K562 (cell line): ENCODE data around the gene SEPTIN12. TPM values are rescaled to one million over a fixed set of nuclear protein-coding genes. Genes with fewer than 3 reads are reported as not detected.

ENCODE experiments used
- ATAC-seq: fragments of 200-7000 bp; cut with Tn5 transposase; 3 replicates; pipeline ENCODE4 v1.9.1; 2020; ENCODE audit warnings: moderate library complexity
- BruUV-seq: library from RNA; stranded (reverse); fragments of 400-500 nt; replicated peaks from 2 replicates; lab custom pipeline; 2021; lab: Mats Ljungman, UMichigan
- CTCF ChIA-PET: fragments of 300-600 bp; formaldehyde crosslinking; extraction: SDS; loops from one replicate; lab custom pipeline; 2021; ENCODE audit warnings: low intra/inter-chr PET ratio; lab: Yijun Ruan, JAX
- POLR2A ChIA-PET: fragments of 300-600, 350-650 bp; sonication (Branson Sonifier 250); formaldehyde crosslinking; extraction: SDS; loops from one replicate; lab custom pipeline; 2021; ENCODE audit warnings: antibody characterized with exemption, inconsistent platforms; lab: Yijun Ruan, JAX
- DNase-seq, 4 experiments: peaks; one replicate each; pipeline versions ENCODE4 v3.0.0 to v3.0.0-alpha.2; 2011 to 2018; ENCODE audit warnings: low spot score in 3 of 4, mixed read lengths in 3 of 4; ENCODE audit errors: extremely low read depth in 1 of 4
- FAIRE-seq: peaks from 2 replicates; lab custom pipeline; 2011; peaks lifted over from hg19 to GRCh38; lab: Jason Lieb, UNC
- H2AFZ ChIP-seq: 2 replicates; pipeline ENCODE4 v1.6.0; 2011; ENCODE audit warnings: low read depth, low read length, control low read depth, inconsistent platforms
- H3K27ac ChIP-seq: fragments of 200-600 bp; 3 replicates; pipeline ENCODE4 v1.8.0; 2011; ENCODE audit warnings: low read depth, mild to moderate bottlenecking, control low read depth, inconsistent platforms, low read length, moderate library complexity, mixed read lengths; ENCODE audit errors: extremely low read depth
- H3K27me3 ChIP-seq, 2 experiments: fragments of 300-600 bp in 1 of 2; 2 replicates in 1 of 2; 3 replicates in 1 of 2; pipeline versions ENCODE4 v1.6.0 to v1.8.0; 2011; ENCODE audit warnings: inconsistent platforms in 2 of 2, low read length in 2 of 2, mild to moderate bottlenecking in 1 of 2, mixed read lengths in 1 of 2, moderate library complexity in 1 of 2; ENCODE audit not compliant: control insufficient read depth in 2 of 2, insufficient read depth in 2 of 2
- H3K36me3 ChIP-seq: fragments of 300-600 bp; 3 replicates; pipeline ENCODE4 v1.8.0; 2011; ENCODE audit warnings: mild to moderate bottlenecking, low read length, inconsistent platforms; ENCODE audit not compliant: control insufficient read depth, insufficient read depth
- H3K4me1 ChIP-seq, 2 experiments: fragments of 200-600 bp in 1 of 2; replicated peaks in 1 of 2; 2 replicates in 1 of 2; 3 replicates in 1 of 2; pipeline versions ENCODE4 v1.5.1 to v1.8.0; 2011; ENCODE audit warnings: inconsistent platforms in 2 of 2, low read length in 2 of 2, mild to moderate bottlenecking in 1 of 2, mixed read lengths in 1 of 2, moderate library complexity in 1 of 2; ENCODE audit not compliant: control insufficient read depth in 2 of 2, insufficient read depth in 2 of 2
- H3K4me2 ChIP-seq: 2 replicates; pipeline ENCODE4 v1.6.1; 2011; ENCODE audit warnings: low read length, control low read depth, inconsistent platforms, mixed read lengths; ENCODE audit not compliant: insufficient read depth
- H3K4me3 ChIP-seq: fragments of 200-600 bp; sonication (generic), shearing (Covaris generic); 2 replicates; pipeline ENCODE4 v1.5.1; 2016; ENCODE audit warnings: control low read depth, inconsistent platforms
- H3K79me2 ChIP-seq: fragments of 200-600 bp; 3 replicates; pipeline ENCODE4 v1.8.0; 2011; ENCODE audit warnings: low read length, inconsistent platforms; ENCODE audit not compliant: control insufficient read depth, insufficient read depth
- H3K9ac ChIP-seq, 2 experiments: 2 replicates each; pipeline versions ENCODE4 v1.6.0 to v1.6.1; 2011; ENCODE audit warnings: low read depth in 2 of 2, low read length in 2 of 2, control low read depth in 1 of 2, inconsistent platforms in 1 of 2, mild to moderate bottlenecking in 1 of 2, mixed read lengths in 1 of 2; ENCODE audit not compliant: insufficient read depth in 1 of 2
- H3K9me1 ChIP-seq: one replicate; pipeline ENCODE4 v1.6.0; 2011; ENCODE audit warnings: inconsistent platforms, mild to moderate bottlenecking, low read length, moderate library complexity; ENCODE audit not compliant: control insufficient read depth, insufficient read depth
- H3K9me3 ChIP-seq: replicated peaks from 2 replicates; pipeline ENCODE4 v1.5.1; 2011; ENCODE audit warnings: low read depth, low read length, inconsistent platforms; ENCODE audit not compliant: control insufficient read depth, insufficient read depth
- H4K20me1 ChIP-seq: replicated peaks from 2 replicates; pipeline ENCODE4 v1.6.1; 2011; ENCODE audit warnings: low read length, inconsistent platforms, mixed read lengths; ENCODE audit not compliant: control insufficient read depth, insufficient read depth
- ATF7 ChIP-seq: fragments of 450-650 bp; IDR thresholded peaks from 2 replicates; pipeline ENCODE4 v1.7.1; 2014; ENCODE audit warnings: mild to moderate bottlenecking, moderate library complexity
- BRF2 ChIP-seq: IDR thresholded peaks from 3 replicates; pipeline ENCODE4 v1.6.1; 2011; ENCODE audit warnings: borderline replicate concordance, mild to moderate bottlenecking; ENCODE audit not compliant: insufficient read length, insufficient read depth
- CCNT2 ChIP-seq: IDR thresholded peaks from 2 replicates; pipeline ENCODE4 v1.6.1; 2011; ENCODE audit warnings: borderline replicate concordance, low read depth, mild to moderate bottlenecking, moderate library complexity, mixed read lengths, low read length; ENCODE audit not compliant: insufficient read length; ENCODE audit errors: extremely low read depth
- CXXC5 ChIP-seq: fragments of 250-450 bp; sonication (Bioruptor Pico); IDR thresholded peaks from 2 replicates; pipeline ENCODE4 v1.8.0; 2022; ENCODE audit warnings: inconsistent platforms, mild to moderate bottlenecking, moderate library complexity
- ETV1 ChIP-seq: fragments of 450-650 bp; conservative IDR thresholded peaks from 2 replicates; pipeline ENCODE4 v1.6.1; 2016; ENCODE audit warnings: missing genetic modification characterization, control low read depth, low read depth, missing compliant biosample characterization
- HMG20B ChIP-seq: fragments of 250-450 bp; sonication (Bioruptor Pico); IDR thresholded peaks from 2 replicates; pipeline ENCODE4 v1.5.0; 2021; ENCODE audit warnings: mild to moderate bottlenecking
- HOMEZ ChIP-seq: fragments of 250-450 bp; sonication (Bioruptor Pico); IDR thresholded peaks from 2 replicates; pipeline ENCODE4 v1.4.0; 2020; ENCODE audit warnings: mild to moderate bottlenecking, moderate library complexity
- NR2F6 ChIP-seq: fragments of 450-650 bp; formaldehyde crosslinking; IDR thresholded peaks from 2 replicates; pipeline ENCODE4 v1.4.0; 2020; ENCODE audit warnings: mild to moderate bottlenecking
- NRF1 ChIP-seq, 2 experiments: fragments of 450-650 bp; IDR thresholded peaks in 1 of 2; conservative IDR thresholded peaks in 1 of 2; 2 replicates each; pipeline ENCODE4 v1.6.1; 2014; ENCODE audit warnings: mild to moderate bottlenecking in 2 of 2
- POLR2A ChIP-seq: fragments of 450-650 bp; conservative IDR thresholded peaks from 2 replicates; pipeline ENCODE4 v1.6.1; 2016
- RFX5 ChIP-seq: IDR thresholded peaks from 2 replicates; pipeline ENCODE4 v1.6.1; 2011; ENCODE audit warnings: low read depth, mild to moderate bottlenecking, improper control_type of control experiment, low read length
- SMARCA4 ChIP-seq: fragments of 450-650 bp; IDR thresholded peaks from 2 replicates; pipeline ENCODE4 v1.6.1; 2016
- TCF3 ChIP-seq: sonication (generic); formaldehyde crosslinking; IDR thresholded peaks from 2 replicates; pipeline ENCODE4 v1.4.0; 2020; ENCODE audit warnings: mild to moderate bottlenecking, missing genetic modification reagents
- TOE1 ChIP-seq, 2 experiments: fragments of 450-650 bp in 1 of 2; sonication (generic) in 1 of 2; formaldehyde crosslinking in 1 of 2; IDR thresholded peaks; 2 replicates each; pipeline versions ENCODE4 v1.7.1 to v1.8.0; 2016 to 2022; ENCODE audit warnings: borderline replicate concordance in 2 of 2, mild to moderate bottlenecking in 2 of 2, antibody characterized with exemption in 1 of 2, inconsistent platforms in 1 of 2, low read depth in 1 of 2, missing genetic modification reagents in 1 of 2, moderate library complexity in 1 of 2
- ZBTB1 ChIP-seq: sonication (generic); formaldehyde crosslinking; IDR thresholded peaks from 2 replicates; pipeline ENCODE4 v1.8.1; 2023; ENCODE audit warnings: missing genetic modification reagents, low read depth, mild to moderate bottlenecking, borderline replicate concordance
- ZNF431 ChIP-seq: sonication (generic); formaldehyde crosslinking; IDR thresholded peaks from 2 replicates; pipeline ENCODE4 v1.8.0; 2022; ENCODE audit warnings: mild to moderate bottlenecking, missing genetic modification reagents
- WGBS: fragments of 100-300 bp; shearing (Covaris generic); methylation state at CpG from one replicate; pipeline ENCODE4 v1.1.6; 2016; ENCODE audit warnings: low coverage, mixed read lengths; ENCODE audit not compliant: insufficient coverage; ENCODE audit errors: missing lambda C conversion rate; 5-methylcytosine and 5-hydroxymethylcytosine counted together
- in situ Hi-C: fragments of 300-500 bp; cut with MboI; formaldehyde crosslinking; loops from 4 replicates; pipeline ENCODE4 v1.15.0; 2018; ENCODE audit warnings: inconsistent platforms, mixed read lengths
- intact Hi-C: fragments of 100-400 bp; cut with micrococcal nuclease; formaldehyde crosslinking; loops from 2 replicates; pipeline ENCODE4 v1.14.2; 2022
- polyA plus RNA-seq, 8 experiments: library from polyadenylated mRNA; depleted of rRNA in 4 of 8; stranded (reverse) in 5 of 8; unstranded in 3 of 8; fragments of >200 nt; fragmentation: Nextera tagmentation in 2 of 8; fragmentation: Illumina TruSeq in 1 of 8; extraction: Ambion mirVana in 2 of 8; extraction: Trizol in 1 of 8; gene quantifications; 2 replicates each; pipeline versions ENCODE4 v1.2.1 to v1.2.3, GENCODE V29; 2011 to 2014; ENCODE audit warnings: inconsistent platforms in 1 of 8, missing spikeins in 1 of 8
- total RNA-seq, 7 experiments: library from RNA; depleted of rRNA in 6 of 7; stranded (reverse); fragments of >200 nt in 6 of 7; fragmentation: Illumina TruSeq in 2 of 7; extraction: Trizol in 2 of 7; gene quantifications; 2 replicates each; pipeline versions ENCODE4 v1.2.1 to v1.2.3, GENCODE V29; 2011 to 2021; ENCODE audit warnings: low replicate concordance in 1 of 7

The SEPTIN12 gene
- total and polyA plus RNA-seq, 9 of the 15 experiments (the other 6 are each of a cell fraction or from before 2014, with no cell fraction given): not detected

DNA sequence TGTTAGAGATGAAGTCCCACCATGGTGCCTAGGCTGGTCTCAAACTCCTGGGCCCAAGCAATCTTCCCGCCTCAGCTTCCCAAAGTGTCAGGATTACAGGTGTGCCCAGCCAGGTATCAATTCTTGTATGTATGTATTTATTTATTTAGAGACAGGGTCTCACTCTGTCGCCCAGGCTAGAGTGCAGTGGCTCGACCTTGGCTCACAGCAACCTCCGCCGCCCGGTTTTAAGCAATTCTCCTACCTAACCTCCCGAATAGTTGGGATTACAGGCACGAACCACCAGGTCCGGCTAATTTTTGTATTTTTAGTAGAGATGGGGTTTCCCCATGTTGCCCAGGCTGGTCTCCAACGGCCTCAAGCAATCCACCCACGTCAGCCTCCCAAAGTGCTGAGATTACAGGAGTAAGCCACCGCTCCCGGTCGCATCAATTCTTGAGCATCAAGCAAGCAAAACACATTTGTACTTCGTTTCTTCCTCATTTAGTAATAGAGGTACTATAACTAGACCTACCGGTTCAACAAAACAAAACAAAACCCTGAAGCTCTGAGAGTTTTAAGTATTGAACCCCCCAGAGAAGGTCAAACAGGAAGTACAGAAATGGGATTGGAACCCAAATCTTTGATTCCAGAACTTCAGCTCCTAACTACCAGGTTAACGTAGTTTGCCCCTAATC is 20.1 kb downstream of the SEPTIN12 start (continued):
- TF ChIP-seq ETV1 (tag): peak; percentile 23; the same call in 1 of the 2 replicates

- H3K27ac ChIP-seq: peak within 1 kb of the TSS; percentile 84
- FAIRE-seq: peak; percentile 100
- intact Hi-C loops: loop anchor here (2.0 kb wide), 1 partner anchor 80 kb away; the partner anchor contains the start of genes GLYR1 and UBN1
- H3K9me1 ChIP-seq: no peaks in the 10 kb centered on the region
- ATAC-seq: peak; percentile 95
- peaks cover 31% of the 10 kb centered on the region; the same call in 2 of the 3 replicates for H3K36me3 ChIP-seq
- H4K20me1 ChIP-seq: no peaks in the 10 kb centered on the region
- CTCF ChIA-PET: no interaction called here
- H3K4me1 ChIP-seq: peaks cover 21 to 49% of the 10 kb centered on the region in 2 experiments
- DNase-seq: peak; percentile 95 to 99 (median 96)
- H3K4me2 ChIP-seq: peak within 1 kb of the TSS; percentile 82
- H2AFZ ChIP-seq: peak within 1 kb of the TSS; percentile 91
- WGBS: under 1% methylated on average over 61 of the region's 72 CpGs
- peaks cover 21% of the 10 kb centered on the region for H3K79me2 ChIP-seq
- POLR2A ChIA-PET: interaction anchor here (1.3 to 2.3 kb wide), 4 partner anchors 11 to 150 kb away, joined by 3 to 9 read pairs (median 6); partner anchors contain the start of genes ANKS3 and DNAAF8
- peak within 1 kb of the TSS; percentile 94 for H3K4me3 ChIP-seq
- H3K27me3 ChIP-seq: no peaks in the 10 kb centered on the region
- in situ Hi-C loops: no loop called here
- BruUV-seq: no TSS peak
- peak within 1 kb of the TSS; percentile 88 to 97 for H3K9ac ChIP-seq
- no peaks in the 10 kb centered on the region for H3K9me3 ChIP-seq
- TF ChIP-seq RFX5 (no peak), NR2F6 (CRISPR knock-in tag) (no peak), NRF1 (conservative IDR thresholded peaks at IDR 0.05 in 1 of 2, IDR thresholded peaks at IDR 0.05 in 1 of 2) (peak; percentile 83 to 85), TOE1 (IDR thresholded peaks at IDR 0.05; ENCODE audit: borderline replicate concordance) (0 out of 2 replicates have a peak, but pooled peaks have one; percentile 35), TOE1 (CRISPR knock-in tag; IDR thresholded peaks at IDR 0.05; ENCODE audit: borderline replicate concordance, low read depth) (no peak), HMG20B (CRISPR knock-in tag) (no peak), BRF2 (no peak), POLR2A (peak; percentile 85), SMARCA4 (peak; percentile 19; the same call in 1 of the 2 replicates), ZNF431 (CRISPR knock-in tag) (peak; percentile 55; the same call in 1 of the 2 replicates), CXXC5 (CRISPR knock-in tag) (peak; percentile 86), CCNT2 (peak; percentile 61), TCF3 (CRISPR knock-in tag) (0 out of 2 replicates have a peak, but pooled peaks have one; percentile 13), HOMEZ (CRISPR knock-in tag) (no peak), ATF7 (peak; percentile 81), ZBTB1 (CRISPR knock-in tag) (peak; percentile 93; the same call in 1 of the 2 replicates)
Observed at GRCh38 chr16:4766875-4767628, 21.1 kb downstream of the SEPTIN12 start, which contains the start of gene ZNF500. TSS of gene ZNF500 (minus strand) at chr16:4767162. CDS start at chr16:4765978, 1,184 bp downstream.
